Stimulated activated CD8-positive, alpha-beta memory T cell treated with anti-CD3 and anti-CD28 coated beads, Interleukin-15, amount 100 ng/mL, for 4 hours (primary cell): ENCODE results near the gene PRKD2.
A peak's percentile ranks its signal among the peaks of the same experiment; 100 is the strongest.

Experiments used
- DNase-seq, 2 donors: peaks; one replicate each; pipeline ENCODE4 v3.0.0-alpha.2; 2020; ENCODE audit warnings: low read depth in 2 of 2

The PRKD2 gene

GRCh38 chr19:46742926-46743480 is 26.1 kb upstream of the PRKD2 start:
- DNase-seq, result no peak

GRCh38 chr19:46741447-46741846 is 24.5 kb upstream of the PRKD2 start:
- DNase-seq, result no peak

GRCh38 chr19:46739290-46739771 is 22.4 kb upstream of the PRKD2 start:
- DNase-seq, result no peak

- DNase-seq, result no peak
Observed at GRCh38 chr19:46737761-46738171, 20.9 kb upstream of the PRKD2 start.

- DNase-seq, result no peak
Observed at GRCh38 chr19:46737298-46737654, 20.4 kb upstream of the PRKD2 start.

GRCh38 chr19:46736531-46737297 is 19.8 kb upstream of the PRKD2 start:
- no peak for DNase-seq

- no peak for DNase-seq
Observed at GRCh38 chr19:46733690-46734292, 16.9 kb upstream of the PRKD2 start.

- no peak for DNase-seq
Observed at GRCh38 chr19:46732966-46733689, 16.2 kb upstream of the PRKD2 start.

GRCh38 chr19:46732172-46732938 is 15.4 kb upstream of the PRKD2 start:
- DNase-seq, result no peak

GRCh38 chr19:46731584-46731983 is 14.7 kb upstream of the PRKD2 start:
- DNase-seq, result no peak

GRCh38 chr19:46731007-46731501 is 14.1 kb upstream of the PRKD2 start:
- DNase-seq, result no peak

- no peak for DNase-seq
Observed at GRCh38 chr19:46730595-46730994, 13.7 kb upstream of the PRKD2 start.

- no peak for DNase-seq
Observed at GRCh38 chr19:46730187-46730586, 13.3 kb upstream of the PRKD2 start.

- no peak for DNase-seq
Observed at GRCh38 chr19:46729696-46730095, 12.8 kb upstream of the PRKD2 start.

- DNase-seq, result peak; percentile 53 to 59
Observed at GRCh38 chr19:46728693-46729339, 11.9 kb upstream of the PRKD2 start.

GRCh38 chr19:46728208-46728607 is 11.3 kb upstream of the PRKD2 start:
- no peak for DNase-seq

- DNase-seq, result no peak
Observed at GRCh38 chr19:46727757-46728156, 10.8 kb upstream of the PRKD2 start.

- no peak for DNase-seq
Observed at GRCh38 chr19:46726971-46727501, 10.1 kb upstream of the PRKD2 start.

GRCh38 chr19:46726551-46726950 is 9.6 kb upstream of the PRKD2 start:
- DNase-seq, result no peak

GRCh38 chr19:46725859-46726393 is 9.0 kb upstream of the PRKD2 start:
- DNase-seq, result no peak
